ENCODE results near the gene C16orf96. TPM values are rescaled to one million over a fixed set of nuclear protein-coding genes. Genes with fewer than 3 reads are reported as not detected.

Gene C16orf96
- total and polyA plus RNA-seq, 2 of the 8 experiments (the other 6 are each of a cell fraction or from before 2014, with no cell fraction given): 1.0 to 1.3 TPM

DNA sequence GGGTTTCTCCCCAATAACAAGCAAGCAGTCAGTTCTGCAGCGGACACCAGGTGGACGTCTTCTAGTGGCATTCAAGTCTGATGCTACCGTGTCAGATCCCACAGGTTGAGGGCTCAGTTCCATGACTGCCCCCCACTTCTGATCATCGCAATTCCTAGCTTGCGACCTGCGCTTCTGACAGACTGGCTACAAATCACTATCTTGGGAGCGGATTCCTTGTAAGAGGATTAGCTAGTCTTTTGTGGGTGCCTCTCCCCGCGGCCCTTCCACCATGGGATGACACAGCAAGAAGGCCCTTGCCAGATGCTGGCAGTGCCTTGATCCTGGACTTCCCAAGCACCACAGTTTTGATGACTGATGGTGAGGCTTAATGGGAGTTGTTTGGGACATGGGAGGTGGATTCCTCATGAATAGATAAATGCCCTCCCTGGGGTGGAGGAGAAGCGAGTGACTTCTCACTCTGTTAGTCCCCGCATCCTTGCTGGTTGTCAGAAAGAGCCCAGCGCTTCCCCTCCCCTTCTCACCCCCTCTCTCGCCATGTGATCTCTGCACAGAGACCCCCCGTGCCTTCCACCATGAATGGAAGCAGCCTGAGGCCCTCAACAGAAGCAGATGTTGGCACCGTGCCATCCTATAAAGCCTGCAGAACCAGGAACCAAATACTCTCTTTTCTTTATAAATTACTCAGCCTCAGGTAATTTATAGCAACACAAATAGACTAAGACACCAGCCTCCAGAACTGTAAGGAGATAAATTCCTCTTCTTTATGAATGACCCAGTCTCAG lies 36.7 kb upstream of the C16orf96 start:
- Histone ChIP-seq H3K23ac (ENCODE audit: insufficient read length) (no peak overlapping the region), H3K79me1 (ENCODE audit: low read depth, low read length) (peaks cover 5% of the 10 kb centered on the region), H3K36me3 (ENCODE audit: control insufficient read depth in 2 of 4, insufficient read depth in 4 of 4, low read length in 3 of 4) (no peaks in the 10 kb centered on the region), H2BK15ac (ENCODE audit: low read length) (no peak overlapping the region), H3K4me2 (ENCODE audit: insufficient read depth in 1 of 2, low read depth in 2 of 2, low read length in 2 of 2) (no peak overlapping the region), H3K4ac (replicated peaks; ENCODE audit: insufficient read length, low read depth, low read length) (no peak overlapping the region), H3K27me3 (replicated peaks in 1 of 4; ENCODE audit: control insufficient read depth in 3 of 4, extremely low read depth in 1 of 4, insufficient read depth in 3 of 4, low read length in 3 of 4) (no peaks in the 10 kb centered on the region), H4K20me1 (replicated peaks in 1 of 2; ENCODE audit: control insufficient read depth in 1 of 2, insufficient read depth in 2 of 2, low read length in 2 of 2) (peaks cover 4 to 8% of the 10 kb centered on the region in 2 experiments), H3K9me3 (ENCODE audit: insufficient read depth in 2 of 2, low read depth in 1 of 2, low read length in 1 of 2) (no peaks in the 10 kb centered on the region), H2AFZ (ENCODE audit: low read length) (no peak overlapping the region), H3K4me3 (ENCODE audit: extremely low read depth in 1 of 4, insufficient read depth in 2 of 4, low read depth in 3 of 4, low read length in 4 of 4) (no peak overlapping the region), H2AK5ac (ENCODE audit: low read depth, low read length) (peak overlapping the region; percentile 66; the same call in 1 of the 2 replicates), H3K9ac (replicated peaks in 1 of 4; ENCODE audit: extremely low read depth in 1 of 4, low read depth in 3 of 4, low read length in 3 of 4) (no peak overlapping the region), H2BK120ac (replicated peaks; ENCODE audit: low read depth, low read length) (no peak overlapping the region), H4K91ac (replicated peaks; ENCODE audit: insufficient read length, low read length) (no peak overlapping the region), H3K14ac (ENCODE audit: insufficient read length) (no peak overlapping the region), H3K23me2 (ENCODE audit: low read depth, low read length) (no peaks in the 10 kb centered on the region), H4K8ac (ENCODE audit: extremely low read depth, insufficient read depth, low read length) (no peak overlapping the region), H2BK20ac (ENCODE audit: low read length) (no peak overlapping the region), H2BK12ac (ENCODE audit: low read depth, low read length) (no peak overlapping the region), H3K79me2 (ENCODE audit: control insufficient read depth in 1 of 2, insufficient read depth in 2 of 2, low read length in 2 of 2) (peaks cover 3 to 4% of the 10 kb centered on the region in 2 experiments; a peak in 1 of 4 replicates), H2BK5ac (ENCODE audit: low read depth, low read length) (0 out of 2 replicates have a peak overlapping the region, but pooled peaks have one; percentile 12), H3K4me1 (replicated peaks in 1 of 4; ENCODE audit: control insufficient read depth in 3 of 4, insufficient read depth in 4 of 4, low read length in 3 of 4) (peaks cover 0 to 22% (median 16%) of the 10 kb centered on the region in 4 experiments; a peak in 6 of 7 replicates), H3K56ac (replicated peaks; ENCODE audit: insufficient read length, low read depth, low read length) (no peak overlapping the region), H3K18ac (ENCODE audit: extremely low read depth, low read length) (no peak overlapping the region), H3K27ac (ENCODE audit: low read depth, low read length) (no peak overlapping the region), H4K5ac (ENCODE audit: insufficient read length, low read depth, low read length) (no peak overlapping the region)
- POLR2A ChIA-PET (ENCODE audit: partially characterized antibody): interaction anchor here (0.9 to 2.6 kb wide), 4 partner anchors 10 to 48 kb away, joined by 3 to 8 read pairs (median 6); partner anchors contain the start of gene CDIP1
- DNase-seq (ENCODE audit: low read depth in 1 of 2, low spot score in 2 of 2) (no peak), FAIRE-seq (no peak)
- WGBS, 2 experiments (ENCODE audit: extremely low coverage in 1 of 2, insufficient coverage in 1 of 2, insufficient read length in 1 of 2, insufficient replicate concordance in 2 of 2, low coverage in 1 of 2, low lambda C conversion rate in 2 of 2, missing lambda C conversion rate in 1 of 2): 83% methylated on average over 15 of the region's 15 CpGs; no CpG with 5 or more reads in 1 of the 2 experiments
- TF ChIP-seq HDAC2 (IDR thresholded peaks at IDR 0.05; ENCODE audit: borderline replicate concordance in 1 of 2, low read depth in 2 of 2, low read length in 2 of 2) (no peak), MAX (IDR thresholded peaks at IDR 0.05) (no peak), FOSL1 (IDR thresholded peaks at IDR 0.05; ENCODE audit: insufficient read depth, low read depth, low read length) (no peak), SP2 (IDR thresholded peaks at IDR 0.05; ENCODE audit: low read length) (no peak), TAF1 (IDR thresholded peaks at IDR 0.05; ENCODE audit: low read depth, low read length) (no peak), POLR2AphosphoS5 (IDR thresholded peaks at IDR 0.05; ENCODE audit: low read depth, low read length) (no peak), ASH2L (IDR thresholded peaks at IDR 0.05; ENCODE audit: low read length) (no peak)
- CTCF ChIA-PET (ENCODE audit: partially characterized antibody): interaction anchor here (0.6 to 35.4 kb wide), 14 partner anchors 10 to 335 kb away, joined by 3 to 968 read pairs (median 8); partner anchors contain the start of genes C16orf96, CDIP1 and MGRN1

Measured in H1 (cell line).